ENCODE results near the gene CSRNP3. TPM values are rescaled to one million over a fixed set of nuclear protein-coding genes. Genes with fewer than 3 reads are reported as not detected.

Gene CSRNP3
- total RNA-seq, 2 donors from 2014 or later = 2.3 to 5.9 TPM

GRCh38 chr2:165718610-165719210, 249.2 kb downstream of the CSRNP3 start:
- intact Hi-C loops (cut with DNase I) = no loop called here
- Histone ChIP-seq H3K27ac (no peak overlapping the region), H3K27me3 (no peaks in the 10 kb centered on the region), H3K9me3 (no peaks in the 10 kb centered on the region), H3K4me1 (no peaks in the 10 kb centered on the region), H3K36me3 (replicated peaks in 1 of 2; ENCODE audit: insufficient read depth in 1 of 2, low read depth in 2 of 2) (no peaks in the 10 kb centered on the region), H3K4me3 (no peak overlapping the region)
- 0 to 11% methylated on average over 1 of the region's 1 CpG for WGBS, 2 donors
- DNase-seq (peak in 1 of 4 donors; percentile 18), ATAC-seq (no peak)
- TF ChIP-seq POLR2A (IDR thresholded peaks at IDR 0.05) = no peak
- no peak for TF ChIP-seq CTCF (IDR thresholded peaks at IDR 0.05)

GRCh38 chr2:165720511-165720910, 251.0 kb downstream of the CSRNP3 start:
- H3K27me3 ChIP-seq = no peaks in the 10 kb centered on the region
- no peaks in the 10 kb centered on the region for H3K36me3 ChIP-seq (replicated peaks in 1 of 2; ENCODE audit: insufficient read depth in 1 of 2, low read depth in 2 of 2)
- ATAC-seq (no peak), DNase-seq (no peak)
- no peaks in the 10 kb centered on the region for H3K9me3 ChIP-seq
- no peak overlapping the region for H3K27ac ChIP-seq
- TF ChIP-seq CTCF (IDR thresholded peaks at IDR 0.05) (no peak), POLR2A (IDR thresholded peaks at IDR 0.05) (no peak)
- H3K4me3 ChIP-seq = no peak overlapping the region
- no peaks in the 10 kb centered on the region for H3K4me1 ChIP-seq
- intact Hi-C loops (cut with DNase I) = no loop called here

- no peak overlapping the region for H3K27ac ChIP-seq
- no peaks in the 10 kb centered on the region for H3K36me3 ChIP-seq (replicated peaks in 1 of 2; ENCODE audit: insufficient read depth in 1 of 2, low read depth in 2 of 2)
- no peaks in the 10 kb centered on the region for H3K27me3 ChIP-seq
- no peaks in the 10 kb centered on the region for H3K4me1 ChIP-seq
- intact Hi-C loops (cut with DNase I) = no loop called here
- DNase-seq (no peak), ATAC-seq (no peak)
- no peak overlapping the region for H3K4me3 ChIP-seq
- H3K9me3 ChIP-seq = no peaks in the 10 kb centered on the region
- TF ChIP-seq CTCF (IDR thresholded peaks at IDR 0.05) (no peak), POLR2A (IDR thresholded peaks at IDR 0.05) (no peak)
These were observed 255.9 kb downstream of the CSRNP3 start for GRCh38 chr2:165725421-165725820.

Other genes with a start within 250 kb of the CSRNP3 start
- gene SCN2A, start 230.3 kb upstream of the CSRNP3 start, total RNA-seq = 1 to 10 TPM in 1 of 2 donors, under 1 TPM in 1; 0.99 to 1.8 TPM